SK-N-MC (cell line): Measurements from ENCODE around the gene ULK4.

Experiments used
- EZH2 ChIP-seq: fragments of 200-600 bp; sonication (generic); IDR thresholded peaks from one replicate; pipeline ENCODE4 v1.6.1; 2017; ENCODE audit warnings: antibody characterized with exemption
- FOXP2 ChIP-seq: optimal IDR thresholded peaks from 2 replicates; pipeline ENCODE3; 2011; ENCODE audit warnings: mild to moderate bottlenecking, moderate library complexity; ENCODE audit not compliant: insufficient read depth; ENCODE audit errors: extremely low read length, control extremely low read depth
- POLR2AphosphoS5 ChIP-seq: IDR thresholded peaks from 2 replicates; pipeline ENCODE4 v1.6.1; 2012; ENCODE audit warnings: mild to moderate bottlenecking, low read depth, low read length, borderline replicate concordance

- TF ChIP-seq EZH2 (no peak), POLR2AphosphoS5 (no peak), FOXP2 (no peak)
Observed at GRCh38 chr3:41250825-41251224, 711.1 kb downstream of the ULK4 start.
